ENCODE measurements around the gene RPP30.
"Not testable (repeated sequence)": the region's sequence is repeated elsewhere in the genome, so short reads cannot be mapped to it uniquely, and the experiment has no call there.

Gene RPP30

DNA sequence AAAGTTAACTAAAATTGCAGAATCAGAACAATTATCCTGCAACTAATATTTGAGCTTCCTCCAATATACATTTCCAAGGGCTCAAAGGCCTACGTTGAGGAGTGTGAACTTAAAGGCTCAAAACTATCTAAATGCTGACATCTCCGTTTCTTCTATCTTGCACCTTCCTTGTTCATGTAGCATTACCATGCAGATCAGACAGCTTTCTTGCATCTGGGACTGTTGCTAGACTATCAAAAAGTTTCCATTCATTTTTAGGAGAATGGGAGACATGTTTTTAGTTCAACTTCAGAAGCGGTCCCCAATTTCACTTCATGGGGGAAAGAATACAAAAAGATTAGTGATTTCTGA lies 46.2 kb downstream of the RPP30 start:
- DNase-seq: no peak

DNA sequence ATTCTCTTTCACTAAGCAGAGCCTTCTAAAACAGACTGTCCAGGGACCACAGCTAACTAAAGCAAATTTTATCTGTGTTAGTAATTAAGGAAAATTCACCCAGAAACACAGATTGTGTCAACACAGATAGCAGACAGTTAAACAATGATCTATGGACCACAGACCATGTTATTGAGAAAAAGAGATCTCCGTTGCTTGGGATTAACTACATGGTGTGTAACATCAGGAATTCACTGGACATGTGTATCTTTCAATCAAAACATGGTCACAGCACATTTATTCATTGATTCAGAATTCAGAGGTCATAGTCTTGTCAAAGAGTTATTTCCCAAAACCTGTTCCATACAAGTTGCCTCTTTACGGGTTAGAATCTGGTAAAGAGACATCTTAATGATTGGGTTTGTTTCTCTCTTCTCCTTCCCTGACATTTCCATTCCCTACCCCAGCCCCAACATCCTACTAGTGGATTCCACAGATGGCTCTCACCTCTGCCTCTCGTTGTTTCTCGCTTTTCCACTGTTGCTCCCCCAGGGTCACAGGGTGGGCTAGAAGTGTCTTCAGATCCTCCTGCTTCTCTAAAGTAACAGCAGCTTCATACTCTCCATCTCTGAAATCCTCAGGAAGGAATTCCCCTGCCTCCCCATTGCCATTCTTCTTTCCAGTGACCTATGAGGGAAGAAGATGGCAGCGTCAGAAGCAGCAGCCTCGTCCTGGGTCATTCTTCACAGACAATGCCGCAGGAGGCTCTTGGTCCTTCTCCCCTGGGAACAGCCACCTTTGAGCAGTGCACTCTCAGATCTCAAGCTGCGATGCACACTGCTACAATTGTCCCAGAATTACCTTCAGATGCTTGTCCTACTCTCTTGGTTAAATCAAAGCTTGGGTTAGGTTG lies 48.2 kb downstream of the RPP30 start:
- no peak for DNase-seq

DNA sequence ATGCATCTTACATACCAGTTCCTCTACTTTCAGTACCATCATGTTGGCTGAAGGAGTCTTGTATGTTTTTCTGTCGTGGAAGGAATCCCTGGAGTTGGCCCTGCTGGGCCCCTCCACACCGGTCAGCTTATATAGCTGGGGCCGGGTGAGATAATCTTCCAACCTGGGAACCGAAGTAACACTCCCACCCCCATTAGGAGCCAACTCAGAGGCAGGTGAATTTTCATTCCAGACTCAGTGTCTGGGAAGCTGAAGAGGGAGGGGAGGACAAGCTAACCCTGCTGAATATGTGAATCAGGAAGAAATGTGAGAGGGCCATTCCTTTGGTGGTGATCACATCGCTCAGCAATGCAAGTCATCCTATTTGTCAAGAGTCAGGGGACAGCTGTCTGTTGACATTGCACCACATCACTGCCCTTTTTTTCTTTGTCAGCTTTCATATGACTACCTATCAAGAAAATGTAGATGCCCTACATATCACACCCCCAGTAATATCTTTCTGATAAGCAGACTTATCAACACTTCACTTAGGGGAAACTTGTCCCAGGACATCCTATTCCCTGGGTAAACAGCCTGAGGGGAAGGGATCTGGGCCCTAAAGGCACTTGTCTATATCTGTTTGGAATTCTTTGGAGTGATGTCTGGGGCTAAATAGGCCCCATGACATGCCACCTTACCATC lies 49.4 kb downstream of the RPP30 start, which contains the start of gene ANKRD1:
Gene ANKRD1 (minus strand): TSS at position 102 of the 681 bp plus-strand sequence. CDS start 60 bp downstream, at position 42.
- no peak for DNase-seq

DNA sequence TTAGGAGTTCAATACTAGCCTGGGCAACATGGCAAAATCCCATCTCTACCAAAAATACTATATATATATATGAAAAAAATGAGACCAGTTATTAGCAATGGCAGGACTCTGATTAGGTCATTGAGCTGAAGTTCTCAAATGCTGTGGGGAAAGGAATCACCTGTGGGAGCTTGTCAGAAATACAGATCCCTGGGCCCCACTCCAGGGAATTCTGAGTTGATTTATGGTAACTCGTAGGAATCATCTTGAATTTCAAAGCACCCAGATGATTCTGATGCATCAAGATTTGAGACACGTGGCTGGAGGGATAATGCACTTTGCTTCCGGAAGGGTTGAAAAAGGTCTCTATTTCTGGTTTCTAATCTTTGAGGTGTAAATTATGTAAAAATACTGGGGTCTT lies 50.1 kb downstream of the RPP30 start:
- DNase-seq: no peak

DNA sequence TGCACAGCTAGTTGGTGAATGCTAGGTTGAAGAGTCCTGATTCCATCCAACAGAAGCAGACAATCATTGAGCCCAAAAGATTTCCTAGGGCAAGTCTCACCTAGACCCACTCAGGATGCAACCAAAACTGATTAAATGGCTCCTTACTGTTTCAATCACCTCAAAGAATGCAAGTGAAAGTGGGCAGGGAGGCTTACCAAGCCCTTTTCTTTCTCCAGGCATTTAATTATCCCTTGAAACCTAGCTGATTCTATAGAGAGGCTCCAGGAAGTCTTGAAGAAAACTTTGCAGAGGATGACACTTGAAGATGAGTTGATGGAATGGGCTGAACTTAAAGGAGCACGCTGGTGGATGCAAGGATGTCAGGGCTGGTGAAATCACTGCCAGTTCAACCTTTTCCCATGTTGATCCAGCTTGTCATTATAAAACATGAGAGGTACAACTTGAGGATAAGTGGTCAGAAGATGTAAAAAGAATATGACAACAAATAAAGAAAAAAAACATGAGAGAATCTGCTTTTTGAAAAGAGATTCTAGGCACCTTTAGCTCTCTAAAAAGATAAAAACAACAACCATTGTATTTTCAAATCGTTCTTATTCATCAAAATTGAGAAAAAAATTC lies 51.4 kb downstream of the RPP30 start:
- DNase-seq: no peak

DNA sequence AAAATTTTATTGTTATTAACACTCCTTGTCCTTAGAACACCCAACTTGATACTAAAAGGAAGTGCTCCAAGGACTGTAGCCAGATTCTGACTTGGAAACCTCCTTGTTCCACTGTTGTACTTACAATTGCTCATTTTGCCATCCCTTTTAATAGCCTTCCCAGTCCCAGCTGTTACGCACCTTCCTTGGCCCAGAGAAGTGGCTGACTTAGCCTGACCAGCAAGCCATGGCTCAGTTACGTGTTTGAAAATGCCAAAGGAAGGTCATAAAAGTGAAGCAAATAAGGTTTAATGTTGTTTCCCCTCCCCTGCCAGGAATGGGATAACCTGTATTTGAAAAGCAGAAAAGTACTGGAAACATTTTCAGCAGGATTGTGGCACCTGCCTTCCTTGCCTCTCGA lies 52.8 kb downstream of the RPP30 start:
- no peak for DNase-seq

DNA sequence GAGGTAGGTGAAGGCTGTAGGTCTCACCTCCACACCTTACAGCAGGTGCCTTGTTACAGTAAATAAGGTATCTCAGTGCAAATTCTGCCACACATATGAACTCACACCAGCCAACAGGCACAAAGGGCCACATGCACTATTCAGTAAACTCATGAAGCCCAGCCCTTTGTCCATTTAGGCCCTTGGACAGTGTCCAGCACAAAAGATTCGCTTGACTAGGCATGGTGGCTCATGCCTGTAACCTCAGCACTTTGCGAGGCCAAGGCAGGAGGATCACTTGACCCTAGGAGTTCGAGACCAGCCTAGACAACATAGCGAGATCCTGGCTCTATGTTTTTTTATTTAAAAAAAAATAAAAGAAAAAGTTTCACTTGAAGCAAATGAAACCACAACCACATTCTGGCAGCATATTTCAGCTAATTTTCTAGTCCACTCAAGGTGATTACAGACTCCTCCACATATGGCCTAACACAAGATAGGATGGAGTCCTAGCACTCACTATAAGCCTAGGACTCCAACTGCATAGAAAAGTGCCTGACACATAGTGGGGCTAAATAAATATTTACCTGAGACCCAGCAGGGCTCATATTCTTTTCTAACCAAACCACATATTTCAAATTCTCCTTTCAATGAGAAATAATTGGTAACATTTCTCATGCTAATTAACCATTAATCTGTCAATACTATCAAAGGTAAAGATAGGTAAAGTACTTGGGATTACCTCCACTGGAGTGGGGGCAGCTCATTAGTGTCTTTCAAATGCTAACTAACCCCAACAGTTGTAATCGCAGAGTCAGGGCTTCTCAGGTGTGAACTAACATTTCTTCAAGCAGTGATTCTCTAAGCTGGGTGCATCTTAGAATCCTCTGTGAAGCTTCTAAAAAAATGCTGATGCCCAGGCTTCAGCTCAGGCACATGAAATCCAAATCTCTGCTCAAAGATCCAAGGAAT lies 53.6 kb downstream of the RPP30 start:
- no peak for DNase-seq

DNA sequence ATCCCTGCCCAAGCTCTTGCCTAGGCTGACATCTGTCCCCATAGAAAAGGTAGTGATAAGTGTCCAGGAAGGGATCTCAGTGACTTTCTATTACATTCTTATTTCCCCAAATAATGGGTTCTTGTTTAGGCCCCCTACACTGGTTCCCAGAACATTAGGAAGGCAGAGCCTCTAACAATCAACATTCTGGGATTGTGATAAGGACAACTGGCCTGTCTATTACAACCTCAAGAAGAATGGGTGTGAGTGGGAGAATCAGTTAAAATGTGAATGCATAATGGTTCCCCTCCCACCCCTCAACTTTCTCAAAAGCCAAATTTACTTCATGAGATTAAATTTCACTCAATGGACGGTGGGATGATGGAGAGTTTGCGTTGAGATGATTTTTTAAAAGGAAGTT lies 55.5 kb downstream of the RPP30 start:
- no peak for DNase-seq

DNA sequence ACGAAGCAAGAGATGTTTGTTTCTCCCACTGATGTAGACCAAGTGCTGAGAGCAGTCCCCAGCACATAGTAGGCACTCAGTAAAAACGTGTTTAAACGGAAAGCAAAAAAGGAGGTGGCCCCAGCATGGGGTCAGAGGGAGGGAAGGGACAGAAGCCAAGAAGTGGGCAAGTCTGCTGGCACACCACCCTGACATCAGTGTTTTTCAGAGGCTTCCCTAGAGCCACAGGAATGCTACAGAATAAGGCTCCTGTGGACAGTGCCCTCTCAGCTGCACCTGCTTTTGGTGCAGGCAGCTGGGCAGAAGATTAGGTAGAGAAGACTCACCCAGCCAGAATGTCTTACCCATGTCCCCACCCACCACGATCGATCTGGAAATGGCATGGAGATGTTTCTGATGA lies 57.4 kb downstream of the RPP30 start:
- DNase-seq: no peak

DNA sequence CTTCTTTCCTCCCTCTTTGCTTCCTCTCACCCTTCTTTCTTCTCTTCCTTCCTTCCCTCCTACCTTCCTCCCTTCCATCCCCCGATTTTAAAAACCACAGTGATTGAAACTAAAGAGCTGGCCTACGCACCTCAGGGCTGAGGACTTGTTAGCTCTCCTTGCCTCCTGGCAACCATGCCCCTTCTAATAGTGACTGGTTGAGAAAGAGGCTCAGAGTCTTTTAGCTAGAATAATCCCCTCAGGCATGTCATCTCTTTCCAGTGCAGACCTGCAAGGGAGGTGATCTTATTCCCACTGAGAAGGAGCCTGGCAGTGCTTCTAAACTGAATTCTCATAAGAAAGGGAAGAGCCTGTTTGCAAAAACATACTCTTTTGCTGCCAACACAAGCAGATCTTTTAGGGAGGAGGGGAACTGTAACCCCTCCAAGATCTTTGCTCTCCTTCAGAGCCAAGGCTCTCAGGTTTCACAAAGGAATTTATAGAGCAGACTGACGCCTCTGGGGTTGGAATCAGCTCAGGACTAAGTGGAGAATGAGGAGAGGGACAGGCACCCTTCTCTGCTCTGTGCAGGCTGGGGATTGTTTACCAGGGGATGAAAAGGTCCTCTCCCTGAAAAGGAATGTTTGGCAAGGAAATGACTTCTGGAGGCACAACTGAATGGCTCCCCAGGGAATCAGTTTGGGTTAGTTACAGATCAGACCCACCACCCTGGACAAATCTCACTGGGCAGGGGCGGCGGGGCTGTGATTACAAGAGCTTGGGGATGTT lies 58.5 kb downstream of the RPP30 start:
- DNase-seq: no peak

DNA sequence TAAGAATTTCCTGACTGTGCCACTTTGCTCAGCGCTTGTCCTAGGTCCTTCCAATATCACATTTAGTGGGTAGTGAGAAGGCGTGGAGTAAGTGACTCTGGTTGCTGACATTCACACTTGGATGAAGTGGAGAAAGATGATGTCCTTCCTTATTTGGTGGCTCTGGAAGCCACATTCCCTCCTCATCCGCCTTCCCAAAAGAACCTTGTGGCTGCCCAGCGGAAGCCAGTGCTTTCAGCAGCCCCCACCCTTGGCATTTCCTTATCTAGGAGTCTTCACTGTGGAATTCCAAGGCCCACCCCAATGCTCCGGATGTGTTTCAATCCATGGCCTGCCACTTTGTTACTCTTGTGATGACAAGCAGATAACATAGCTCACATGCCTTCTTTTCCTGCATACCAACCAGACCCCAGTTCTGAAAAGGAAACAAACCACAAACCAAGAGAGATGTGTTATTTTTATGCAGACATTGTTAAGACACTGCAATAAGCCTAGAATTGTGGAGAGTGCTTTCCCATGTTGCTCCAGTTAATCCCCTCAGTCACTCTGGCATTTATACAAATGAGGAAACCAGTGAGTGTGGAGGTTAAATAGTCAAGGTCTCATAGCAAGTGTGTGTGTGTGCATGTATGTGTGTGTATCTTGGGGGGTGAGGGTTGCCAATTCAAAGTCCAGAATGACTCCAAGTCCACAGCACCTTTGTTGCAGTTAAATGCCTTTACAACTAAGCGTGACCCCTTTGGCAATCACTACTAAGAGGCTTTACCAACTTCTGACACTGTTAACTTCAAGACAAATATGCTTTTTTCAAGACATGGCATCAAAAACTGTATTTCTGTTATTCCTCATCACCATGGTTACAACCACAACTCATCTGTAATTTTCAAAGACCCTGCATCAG lies 59.4 kb downstream of the RPP30 start:
- no peak for DNase-seq

DNA sequence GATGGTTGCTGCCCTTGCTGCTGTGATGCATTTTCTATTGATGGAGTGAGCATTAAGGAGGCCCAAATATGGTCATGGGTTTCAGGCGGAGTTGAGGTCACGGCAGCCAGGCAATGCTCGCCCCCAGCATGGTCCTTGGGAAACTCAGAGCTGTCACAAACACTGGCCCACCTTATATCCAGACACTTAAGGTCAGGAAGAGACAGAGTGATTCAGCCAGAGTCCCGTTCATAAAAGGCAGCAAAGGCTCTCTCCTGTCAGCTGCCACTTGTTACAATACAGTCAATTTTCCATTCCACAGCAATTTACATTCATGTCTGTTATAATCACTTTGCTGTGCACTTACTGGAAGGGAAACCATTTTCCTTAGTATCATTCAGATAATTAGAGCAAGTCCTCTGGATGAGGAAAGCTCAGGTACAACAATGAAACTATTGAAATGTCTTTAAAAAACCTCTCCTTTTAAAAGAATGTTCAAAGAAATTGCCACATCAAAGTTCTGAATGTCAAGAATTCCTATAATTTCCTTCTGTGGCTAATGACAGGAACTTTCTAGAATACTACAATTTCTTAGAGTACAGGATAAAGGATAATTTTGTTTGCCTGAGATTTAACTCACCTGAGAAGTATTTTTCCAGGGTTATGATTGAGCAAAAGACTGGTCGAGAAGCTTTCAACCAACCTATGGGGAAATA lies 64.0 kb downstream of the RPP30 start:
- no peak for DNase-seq

DNA sequence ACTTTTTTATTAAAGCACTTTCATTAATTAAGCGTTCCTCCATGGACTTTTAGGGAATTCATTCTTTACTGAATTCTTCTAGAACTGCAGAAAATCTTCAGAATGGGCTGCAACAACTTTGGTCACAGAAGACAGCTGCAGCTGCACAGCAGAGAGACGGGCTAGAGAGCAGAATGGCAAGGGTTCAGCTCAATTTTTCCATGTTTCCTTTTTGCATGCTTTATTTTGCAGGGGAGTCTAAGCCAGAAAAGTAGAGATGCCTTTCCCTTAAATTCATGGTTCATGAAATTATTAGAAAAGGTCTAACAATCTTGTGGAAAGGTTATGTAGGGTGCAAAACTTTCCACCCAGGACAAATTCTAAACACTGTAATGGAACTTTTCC lies 64.5 kb downstream of the RPP30 start:
- DNase-seq: no peak

DNA sequence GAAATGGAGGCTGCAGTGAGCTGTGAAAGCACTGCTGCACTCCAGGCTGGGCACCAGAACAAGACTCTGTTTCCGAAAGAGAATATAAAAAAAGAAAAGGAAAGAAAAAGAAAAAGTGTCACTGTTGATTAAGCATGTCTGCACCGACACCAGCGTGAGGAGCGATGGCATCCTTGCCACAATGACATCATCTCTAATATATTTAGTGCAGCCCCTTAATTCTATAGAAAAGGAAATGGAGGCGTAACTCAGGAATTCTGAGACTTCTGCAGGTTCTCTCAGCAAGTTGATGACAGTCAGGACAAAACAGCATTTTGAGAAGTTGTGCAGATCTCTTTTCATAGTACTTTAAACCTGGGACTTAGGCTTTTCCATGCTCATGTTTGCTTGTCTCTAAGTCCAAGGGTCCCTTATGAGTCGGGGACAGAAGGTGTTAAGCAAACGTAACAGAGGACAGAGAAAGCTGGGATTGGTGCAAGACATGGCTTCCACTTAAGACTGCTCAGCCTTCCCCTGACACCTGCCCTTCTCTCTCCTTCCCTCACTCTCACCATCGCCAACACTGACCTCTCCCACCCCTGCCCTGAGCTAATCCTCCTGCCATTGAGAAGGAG lies 66.0 kb downstream of the RPP30 start:
- DNase-seq: no peak

DNA sequence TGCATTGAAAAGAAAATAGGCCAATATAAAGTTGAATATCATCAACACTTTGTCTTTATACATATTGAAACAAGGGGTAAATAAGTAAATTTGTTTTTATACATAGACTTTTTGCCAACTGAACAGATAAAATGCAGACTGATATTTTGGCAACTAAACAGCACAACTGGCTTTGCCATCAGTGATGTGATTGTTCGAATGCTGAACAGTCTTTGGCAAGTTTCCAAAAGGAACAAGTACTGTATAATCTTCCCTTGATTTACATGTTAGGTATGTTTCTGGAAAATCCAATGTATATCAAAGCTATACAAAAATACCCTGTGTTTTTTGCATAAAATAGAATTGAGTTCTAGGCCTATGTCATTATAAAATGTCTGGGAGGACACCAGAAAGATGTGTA lies 67.3 kb downstream of the RPP30 start:
- no peak for DNase-seq

DNA sequence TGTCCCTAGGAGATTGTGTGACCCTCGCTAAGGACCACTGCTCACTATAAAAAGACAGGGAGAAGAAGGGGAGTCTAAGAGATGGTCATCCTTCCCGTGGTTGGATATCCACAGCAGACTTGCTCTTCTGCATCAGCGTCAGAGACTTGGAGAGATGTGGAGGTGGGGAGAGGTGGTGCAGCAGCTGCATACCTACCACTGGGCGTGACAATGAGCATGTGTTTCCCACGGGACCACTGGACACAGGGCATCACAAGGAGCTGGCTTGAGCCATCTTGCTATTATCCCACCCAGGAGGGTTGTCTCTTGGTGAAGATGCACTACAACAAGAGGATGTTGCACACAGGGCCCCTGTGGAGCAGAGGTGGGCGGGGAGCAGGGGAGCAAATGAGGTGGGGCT lies 67.9 kb downstream of the RPP30 start:
- no peak for DNase-seq

DNA sequence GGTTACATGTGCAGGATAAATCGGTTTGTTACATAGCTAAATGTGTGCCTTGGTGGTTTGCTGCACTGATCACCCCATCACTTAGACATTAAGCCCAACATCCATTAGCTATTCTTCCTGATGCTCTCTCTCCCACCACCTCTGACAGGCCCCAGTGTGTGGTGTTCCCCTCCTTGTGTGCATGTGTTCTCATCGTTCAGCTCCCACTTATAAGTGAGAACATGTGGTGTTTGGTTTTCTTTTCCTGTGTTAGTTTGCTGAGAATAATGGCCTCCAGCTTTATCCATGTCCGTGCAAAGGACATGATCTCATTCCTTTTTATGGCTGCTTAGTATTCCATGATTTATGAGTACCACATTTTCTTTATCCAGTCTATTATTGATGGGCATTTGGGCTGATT lies 71.2 kb downstream of the RPP30 start:
- not testable (repeated sequence) for DNase-seq

DNA sequence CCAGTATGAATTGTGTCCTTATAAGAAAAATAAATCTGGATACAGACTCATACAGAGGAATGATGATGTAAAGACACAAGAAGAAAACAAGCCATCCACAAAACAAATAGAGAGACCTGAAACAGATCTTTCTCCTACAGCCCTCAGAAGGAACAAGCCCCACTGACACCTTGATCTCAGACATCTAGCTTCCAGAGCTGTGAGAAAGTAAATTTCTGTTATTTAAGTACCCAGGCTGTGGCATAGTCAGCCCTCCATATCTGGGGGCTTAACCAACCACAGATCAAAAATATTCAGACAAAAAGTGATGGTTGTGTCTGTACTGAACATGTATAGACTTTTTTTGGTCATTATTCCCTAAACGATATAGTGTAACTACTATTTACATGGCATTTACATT lies 73.0 kb downstream of the RPP30 start:
- DNase-seq: no peak

DNA sequence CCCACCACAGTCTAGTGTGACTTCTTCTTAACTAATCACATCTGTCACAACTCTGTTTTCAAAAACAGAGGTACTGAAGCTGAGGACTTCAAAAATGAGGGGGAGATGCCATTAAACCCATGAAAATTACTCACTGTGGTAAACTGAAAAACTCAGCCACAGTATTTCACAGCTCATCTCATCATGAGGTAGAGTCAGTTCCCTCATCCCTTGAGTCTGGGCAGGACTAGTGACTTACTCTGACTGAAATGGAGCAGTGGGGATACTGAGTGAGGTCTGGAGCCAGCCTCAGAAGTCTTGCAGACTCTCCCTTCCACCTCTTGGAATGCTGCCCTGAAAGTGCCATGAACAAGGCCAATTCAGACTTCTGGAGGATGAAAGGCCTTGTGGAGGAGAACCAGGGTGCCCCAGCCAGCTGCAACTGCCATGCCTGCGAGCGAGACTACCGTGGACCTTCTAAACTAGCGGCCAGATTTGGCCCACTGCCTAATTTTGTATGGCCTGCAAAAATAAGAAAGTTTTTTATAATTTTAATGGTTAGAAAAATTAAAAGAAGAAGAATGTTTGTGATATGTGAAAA lies 73.8 kb downstream of the RPP30 start:
- no peak for DNase-seq

All from RPMI8226 (cell line).